Measurements from ENCODE around the gene ADAT3.

GRCh38 chr19:1901940-1902404 lies 3.2 kb upstream of the ADAT3 start:
- TF ChIP-seq POLR2A (IDR thresholded peaks at IDR 0.05), result peak in 1 of 3 donors; percentile 43
- no peak for TF ChIP-seq CTCF (IDR thresholded peaks at IDR 0.05)
